ENCODE data around the gene TMEM33.

The TMEM33 gene

GRCh38 chr4:41998019-41998418 lies 62.8 kb downstream of the TMEM33 start:
- DNase-seq (ENCODE audit: low spot score), result no peak

DNA sequence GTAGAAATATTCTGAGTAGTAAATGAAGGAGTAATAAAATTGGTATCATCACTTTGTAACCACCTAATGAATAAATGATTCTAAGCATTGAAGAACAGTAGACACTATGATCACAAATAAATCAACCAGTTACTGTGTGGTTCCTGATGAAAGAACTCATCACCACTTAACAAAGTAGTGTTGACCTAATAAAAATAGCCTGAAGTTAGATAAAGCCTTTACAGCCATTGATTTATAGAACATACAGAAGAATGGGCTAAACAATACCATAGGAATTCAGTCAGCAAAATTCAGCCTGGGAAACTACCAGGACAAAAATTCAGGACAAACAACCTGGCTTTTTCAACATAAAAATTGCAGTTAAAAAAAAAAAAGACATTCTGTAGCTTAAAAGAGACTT lies 64.1 kb downstream of the TMEM33 start:
- no peak for DNase-seq (ENCODE audit: low spot score)

- DNase-seq (ENCODE audit: low spot score), result no peak
Observed at GRCh38 chr4:42008011-42008786, 73.0 kb downstream of the TMEM33 start.
